ENCODE data around the gene SPR.

The SPR gene

DNA sequence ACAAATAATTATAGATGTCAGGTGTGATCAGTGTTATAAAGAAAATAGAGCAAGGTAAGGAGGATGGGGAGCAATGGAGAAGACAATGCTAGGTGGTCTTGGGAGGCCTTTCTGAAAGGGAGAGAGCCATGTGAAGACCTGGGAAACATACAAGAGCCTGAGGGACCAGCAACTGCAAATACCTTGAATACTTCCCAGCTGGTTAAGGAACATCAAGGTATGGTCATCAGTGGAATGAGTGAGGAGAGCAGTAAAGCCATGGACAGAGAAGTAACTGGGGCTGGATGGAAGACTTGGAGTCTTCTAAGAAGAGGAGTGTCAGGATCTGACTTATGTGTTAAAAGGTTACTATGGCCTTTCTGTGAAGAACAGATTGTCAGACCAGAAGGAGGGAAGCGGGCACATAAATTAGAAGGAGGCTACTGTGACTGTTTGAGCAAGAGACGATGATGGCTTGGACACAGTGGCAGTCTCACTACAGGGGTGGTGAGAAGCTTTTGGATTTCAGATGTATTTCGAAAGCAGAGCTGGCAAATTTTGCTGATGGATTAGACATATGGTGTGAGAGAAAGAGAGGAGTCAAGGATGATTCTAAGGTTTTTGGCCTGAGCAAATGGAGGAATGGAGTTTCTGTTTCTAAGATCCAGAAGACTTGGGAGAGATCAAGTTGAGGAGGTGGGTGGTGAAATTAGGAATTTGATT, 38.6 kb upstream of the SPR start:
- no peak for DNase-seq (ENCODE audit: low read depth)
- TF ChIP-seq, protein P1, sequence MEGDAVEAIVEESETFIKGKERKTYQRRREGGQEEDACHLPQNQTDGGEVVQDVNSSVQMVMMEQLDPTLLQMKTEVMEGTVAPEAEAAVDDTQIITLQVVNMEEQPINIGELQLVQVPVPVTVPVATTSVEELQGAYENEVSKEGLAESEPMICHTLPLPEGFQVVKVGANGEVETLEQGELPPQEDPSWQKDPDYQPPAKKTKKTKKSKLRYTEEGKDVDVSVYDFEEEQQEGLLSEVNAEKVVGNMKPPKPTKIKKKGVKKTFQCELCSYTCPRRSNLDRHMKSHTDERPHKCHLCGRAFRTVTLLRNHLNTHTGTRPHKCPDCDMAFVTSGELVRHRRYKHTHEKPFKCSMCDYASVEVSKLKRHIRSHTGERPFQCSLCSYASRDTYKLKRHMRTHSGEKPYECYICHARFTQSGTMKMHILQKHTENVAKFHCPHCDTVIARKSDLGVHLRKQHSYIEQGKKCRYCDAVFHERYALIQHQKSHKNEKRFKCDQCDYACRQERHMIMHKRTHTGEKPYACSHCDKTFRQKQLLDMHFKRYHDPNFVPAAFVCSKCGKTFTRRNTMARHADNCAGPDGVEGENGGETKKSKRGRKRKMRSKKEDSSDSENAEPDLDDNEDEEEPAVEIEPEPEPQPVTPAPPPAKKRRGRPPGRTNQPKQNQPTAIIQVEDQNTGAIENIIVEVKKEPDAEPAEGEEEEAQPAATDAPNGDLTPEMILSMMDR (conservative IDR thresholded peaks at IDR 0.05; ENCODE audit: low read depth, low read length) = no peak
- H3K4me3 ChIP-seq (ENCODE audit: low read depth, low read length) = no peak overlapping the region

DNA sequence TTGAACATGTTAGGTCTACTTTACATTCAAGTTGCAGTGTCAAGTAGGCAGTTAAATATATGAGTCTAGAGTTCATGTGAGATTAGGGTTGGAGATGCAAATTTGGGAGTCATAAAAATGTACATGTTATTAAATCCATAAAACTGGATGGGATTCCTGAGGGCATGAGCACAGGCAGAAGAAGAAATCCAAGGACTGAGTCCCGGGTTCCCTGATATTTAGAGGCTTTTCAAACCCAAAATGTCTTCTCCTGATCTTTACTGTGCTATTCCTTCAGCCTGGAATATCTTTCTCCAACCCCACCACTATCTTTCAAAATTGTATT, 38.1 kb upstream of the SPR start:
- DNase-seq (ENCODE audit: low read depth) = no peak
- TF ChIP-seq, protein P1 (conservative IDR thresholded peaks at IDR 0.05; ENCODE audit: low read depth, low read length) = no peak
- no peak overlapping the region for H3K4me3 ChIP-seq (ENCODE audit: low read depth, low read length)

DNA sequence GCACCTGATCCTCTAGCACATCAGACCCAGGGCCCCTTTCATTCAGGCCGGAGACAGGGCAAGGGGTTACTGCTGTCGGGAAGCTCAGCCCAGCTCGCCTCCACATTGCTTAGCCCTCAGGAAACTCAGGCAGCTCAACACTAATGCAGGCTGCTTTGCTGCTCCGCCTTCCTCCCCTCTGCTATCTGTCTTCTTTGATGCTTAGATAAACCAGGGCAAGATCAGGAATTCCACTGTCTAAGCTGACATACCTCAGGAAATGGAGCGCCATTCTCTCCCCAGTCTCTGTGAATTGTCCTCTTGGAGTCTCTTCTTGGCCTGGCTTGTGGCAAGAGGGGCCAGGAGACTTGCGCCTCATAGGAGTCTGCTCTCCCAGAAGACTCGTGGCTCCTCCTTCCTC, 35.9 kb upstream of the SPR start:
- no peak overlapping the region for H3K4me3 ChIP-seq (ENCODE audit: low read depth, low read length)
- TF ChIP-seq, protein P1 (conservative IDR thresholded peaks at IDR 0.05; ENCODE audit: low read depth, low read length) = no peak
- no peak for DNase-seq (ENCODE audit: low read depth)

DNA sequence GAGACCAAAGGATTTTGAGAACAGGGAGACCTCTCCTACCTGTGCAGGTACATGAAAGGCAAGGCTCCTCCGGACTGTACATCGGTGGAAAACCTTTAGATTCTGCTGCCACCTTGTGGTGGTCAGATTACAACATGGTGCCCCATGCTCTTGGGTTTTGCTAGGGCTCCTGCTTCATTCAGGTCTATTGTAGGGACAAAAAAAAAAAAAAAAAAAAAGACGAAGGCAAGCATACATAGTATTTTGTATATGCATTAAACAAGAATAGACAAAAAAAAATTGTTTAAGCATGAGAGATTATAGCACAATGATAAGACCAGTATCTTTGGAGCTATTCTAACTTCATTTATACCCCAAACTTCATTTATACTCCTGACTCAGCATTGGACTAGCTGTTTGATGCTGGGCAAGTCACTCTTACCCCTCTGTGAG, 27.4 kb upstream of the SPR start:
- H3K4me3 ChIP-seq (ENCODE audit: low read depth, low read length) = no peak overlapping the region
- DNase-seq (ENCODE audit: low read depth) = peak; percentile 81
- TF ChIP-seq, protein P1 (conservative IDR thresholded peaks at IDR 0.05; ENCODE audit: low read depth, low read length) = peak; percentile 85

DNA sequence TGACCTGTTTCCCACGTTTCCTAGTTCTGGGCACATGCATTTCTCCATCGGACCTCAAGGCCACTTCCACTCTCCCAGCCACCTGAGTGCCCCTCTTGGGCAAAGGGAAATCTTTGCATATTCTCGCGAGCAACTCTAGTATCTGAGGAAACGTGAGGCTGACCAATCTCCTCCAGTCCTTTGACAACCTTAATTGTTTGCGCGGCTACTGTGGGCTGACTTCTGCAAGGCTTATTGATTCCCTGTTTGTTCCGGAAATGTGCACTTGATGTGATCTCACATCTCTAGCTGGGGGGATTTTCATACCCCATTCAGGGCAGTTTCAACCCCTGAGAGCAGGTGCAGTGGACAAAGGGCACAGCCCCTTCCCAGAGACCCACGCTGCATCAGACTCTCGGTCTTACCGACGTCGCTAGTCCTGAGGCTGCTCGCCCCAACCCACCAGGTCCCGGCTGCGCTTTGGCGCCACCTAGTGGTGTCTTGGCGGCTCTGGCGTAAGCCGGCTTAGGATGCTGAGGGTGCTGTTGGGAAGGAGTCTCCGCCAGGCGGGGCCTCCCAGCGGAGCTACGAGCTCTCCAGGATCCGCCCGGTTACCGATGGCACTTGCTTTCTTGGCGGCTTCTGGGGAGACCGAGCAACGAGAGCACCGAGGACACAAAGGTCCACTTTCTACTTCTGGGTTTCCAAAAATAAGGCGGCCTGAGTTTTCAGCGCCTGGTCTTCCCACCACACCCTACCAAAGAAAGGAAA, 24.8 kb upstream of the SPR start:
- TF ChIP-seq, protein P1 (conservative IDR thresholded peaks at IDR 0.05; ENCODE audit: low read depth, low read length) = peak; percentile 99
- peak overlapping the region; percentile 42 for H3K4me3 ChIP-seq (ENCODE audit: low read depth, low read length)
- peak; percentile 93 for DNase-seq (ENCODE audit: low read depth)

DNA sequence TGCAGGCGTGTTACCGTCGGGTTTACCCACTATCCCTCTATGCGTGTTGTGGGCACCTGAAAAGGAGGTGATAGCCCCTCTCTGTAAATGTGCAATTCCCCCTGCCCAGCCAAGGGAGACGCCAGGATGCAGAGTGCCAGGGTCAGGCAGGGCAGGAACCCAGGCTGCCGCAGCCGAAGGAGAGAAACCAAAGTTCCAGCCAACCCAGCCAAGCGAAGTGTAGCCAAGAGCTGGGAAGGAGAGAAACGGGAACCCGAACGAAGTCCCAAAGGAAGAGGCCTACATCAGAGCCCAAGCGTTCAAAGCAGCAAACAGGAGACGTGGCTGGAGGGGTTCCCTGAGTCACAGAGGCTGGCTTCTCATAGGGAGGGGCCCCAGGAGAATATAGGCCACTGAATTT, 24.2 kb upstream of the SPR start:
- TF ChIP-seq, protein P1 (conservative IDR thresholded peaks at IDR 0.05; ENCODE audit: low read depth, low read length) = no peak
- no peak for DNase-seq (ENCODE audit: low read depth)
- no peak overlapping the region for H3K4me3 ChIP-seq (ENCODE audit: low read depth, low read length)

DNA sequence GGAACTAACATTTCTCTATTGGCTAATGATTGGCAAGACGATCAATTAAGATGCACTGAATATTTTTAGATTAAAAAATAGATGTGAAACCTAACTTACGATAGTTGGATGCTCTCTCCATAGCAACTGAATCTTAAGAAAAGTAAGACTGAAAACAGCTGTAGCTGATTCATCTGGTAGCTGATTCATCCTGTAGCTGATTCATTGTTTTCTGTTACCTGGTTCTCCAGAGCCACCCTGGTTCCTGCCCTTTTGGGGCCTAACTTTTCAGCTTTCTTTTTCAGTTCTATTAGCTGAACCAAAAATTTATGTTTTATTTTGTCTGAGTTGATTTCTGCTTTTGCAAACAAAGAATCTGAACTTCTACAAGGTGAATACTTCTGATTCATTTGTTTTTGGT, 22.7 kb upstream of the SPR start:
- peak; percentile 59 for DNase-seq (ENCODE audit: low read depth)
- no peak overlapping the region for H3K4me3 ChIP-seq (ENCODE audit: low read depth, low read length)
- TF ChIP-seq, protein P1 (conservative IDR thresholded peaks at IDR 0.05; ENCODE audit: low read depth, low read length) = no peak

All from choroid plexus epithelial cell (primary cell).